ENCODE data around the gene PRIMA1.

Gene PRIMA1

DNA sequence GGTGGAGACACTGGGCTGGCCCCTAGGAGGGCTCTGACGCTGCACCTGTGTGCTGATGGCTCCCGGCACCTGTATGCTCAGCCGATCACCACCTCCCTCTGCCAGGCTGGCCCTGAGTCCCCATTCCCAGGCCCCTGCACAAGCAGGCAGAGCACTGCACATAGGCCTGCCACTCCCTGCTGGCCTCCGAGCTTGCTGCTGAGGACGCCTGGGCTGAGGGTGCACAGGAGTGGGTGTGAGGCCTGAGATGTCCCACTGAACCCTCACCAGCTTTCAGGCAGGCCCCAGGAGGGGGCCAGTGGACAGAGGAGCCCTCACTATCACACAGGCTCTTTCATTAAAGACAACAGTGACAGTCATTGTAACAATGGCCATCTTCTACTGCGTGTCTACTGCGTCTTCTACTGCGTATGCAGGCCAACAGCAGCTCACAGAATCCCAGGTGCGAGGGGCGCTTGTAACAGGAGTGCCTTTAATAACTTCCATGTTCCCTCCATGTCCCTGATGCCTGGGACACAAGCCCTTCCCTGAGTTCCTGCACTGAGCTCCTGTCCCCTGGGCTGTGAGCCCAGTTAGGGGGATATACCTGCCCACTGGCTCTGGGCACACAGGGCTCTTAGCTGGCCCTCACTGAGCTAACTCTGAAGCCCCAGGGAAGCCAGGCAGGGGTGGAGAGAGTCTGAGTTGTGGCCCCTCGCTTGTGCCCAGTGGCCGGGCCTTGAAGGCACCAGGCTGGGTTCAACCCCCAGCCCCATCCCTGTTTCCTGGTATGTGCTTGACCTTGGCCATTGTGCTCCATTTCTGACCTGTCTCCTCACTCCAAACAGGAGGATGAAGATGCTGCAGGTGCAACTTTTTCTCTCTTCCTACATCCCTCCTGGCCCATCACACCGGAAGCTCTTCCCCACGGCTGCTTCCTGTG, 71.3 kb downstream of the PRIMA1 start:
- H3K27me3 ChIP-seq (ENCODE audit: insufficient read depth, low read length), result no peaks in the 10 kb centered on the region
- no peaks in the 10 kb centered on the region for H3K9me3 ChIP-seq (ENCODE audit: insufficient read depth, low read depth, low read length)
- no peak overlapping the region for H3K4me3 ChIP-seq (ENCODE audit: low read length)
- 95% methylated on average over 14 of the region's 14 CpGs for WGBS
- H3K36me3 ChIP-seq (ENCODE audit: insufficient read depth, low read length), result no peaks in the 10 kb centered on the region
- H3K9ac ChIP-seq (ENCODE audit: low read depth, low read length), result no peak overlapping the region
- H3K27ac ChIP-seq (ENCODE audit: low read depth, low read length), result no peak overlapping the region
- peaks cover 14% of the 10 kb centered on the region for H3K4me1 ChIP-seq (ENCODE audit: insufficient read depth, low read length)

DNA sequence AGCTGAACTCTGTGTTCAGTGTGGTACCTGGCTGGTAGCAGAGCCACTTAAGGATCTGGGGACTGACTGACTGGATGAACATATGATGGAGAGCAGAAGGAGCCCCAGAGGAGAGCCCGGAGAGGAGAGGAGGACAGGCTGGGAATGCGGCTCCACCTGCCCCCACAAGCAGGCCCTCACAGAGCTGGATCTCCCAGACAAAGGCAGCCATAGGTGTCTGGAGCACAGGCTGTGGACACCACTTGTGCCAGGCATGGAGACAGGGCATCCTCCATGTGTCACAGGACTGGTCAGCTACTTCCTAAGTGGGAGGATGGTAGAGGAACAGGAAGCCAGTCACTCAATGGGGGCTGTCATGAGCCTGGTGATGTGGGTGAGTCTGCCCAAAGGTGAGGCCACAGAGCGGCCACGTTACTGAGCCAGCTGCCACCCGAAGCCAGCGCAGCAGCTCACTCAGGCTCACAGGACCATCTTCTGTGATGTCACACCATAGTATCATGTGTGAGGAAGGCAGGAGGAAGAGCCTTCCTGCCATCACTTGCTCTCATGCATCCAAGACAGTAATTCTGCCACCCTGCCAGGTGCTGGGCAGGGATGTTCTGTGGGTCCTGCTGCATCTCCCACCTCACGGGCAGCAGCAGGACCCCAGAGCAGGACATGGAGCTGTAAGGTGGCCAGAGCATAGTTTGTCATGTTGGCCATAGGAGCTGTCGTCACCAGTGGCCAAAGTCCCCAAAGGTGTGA, 72.1 kb downstream of the PRIMA1 start:
- no peak overlapping the region for H3K4me3 ChIP-seq (ENCODE audit: low read length)
- H3K9me3 ChIP-seq (ENCODE audit: insufficient read depth, low read depth, low read length), result no peaks in the 10 kb centered on the region
- H3K4me1 ChIP-seq (ENCODE audit: insufficient read depth, low read length), result peaks cover 14% of the 10 kb centered on the region
- H3K9ac ChIP-seq (ENCODE audit: low read depth, low read length), result no peak overlapping the region
- no peaks in the 10 kb centered on the region for H3K36me3 ChIP-seq (ENCODE audit: insufficient read depth, low read length)
- H3K27me3 ChIP-seq (ENCODE audit: insufficient read depth, low read length), result no peaks in the 10 kb centered on the region
- H3K27ac ChIP-seq (ENCODE audit: low read depth, low read length), result no peak overlapping the region
- 93% methylated on average over 8 of the region's 8 CpGs for WGBS

GRCh38 chr14:93715279-93715927, 72.9 kb downstream of the PRIMA1 start:
- peaks cover 14% of the 10 kb centered on the region for H3K4me1 ChIP-seq (ENCODE audit: insufficient read depth, low read length)
- no peak overlapping the region for H3K4me3 ChIP-seq (ENCODE audit: low read length)
- WGBS, result 91% methylated on average over 13 of the region's 13 CpGs
- no peaks in the 10 kb centered on the region for H3K9me3 ChIP-seq (ENCODE audit: insufficient read depth, low read depth, low read length)
- H3K27me3 ChIP-seq (ENCODE audit: insufficient read depth, low read length), result no peaks in the 10 kb centered on the region
- H3K27ac ChIP-seq (ENCODE audit: low read depth, low read length), result no peak overlapping the region
- H3K9ac ChIP-seq (ENCODE audit: low read depth, low read length), result no peak overlapping the region
- H3K36me3 ChIP-seq (ENCODE audit: insufficient read depth, low read length), result no peaks in the 10 kb centered on the region

DNA sequence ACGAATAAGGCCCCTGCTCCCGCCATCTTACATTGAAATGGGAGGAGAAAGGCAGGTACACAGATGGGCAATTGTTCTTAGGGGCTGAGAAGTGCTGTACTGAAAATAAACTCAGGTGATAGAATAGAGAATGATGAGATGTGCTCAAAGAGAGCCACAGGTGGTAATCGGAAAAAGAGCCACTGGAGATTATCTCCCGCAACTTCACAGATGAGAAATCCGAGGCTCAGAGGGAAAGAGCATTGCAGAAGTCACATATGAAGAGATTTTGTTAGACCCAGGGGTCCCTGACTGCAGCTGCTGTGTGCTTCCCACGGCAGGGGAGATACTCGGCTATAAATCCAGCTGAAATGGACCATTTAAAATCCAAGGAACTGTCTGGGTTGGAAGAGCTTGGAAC, 73.7 kb downstream of the PRIMA1 start:
- H3K4me1 ChIP-seq (ENCODE audit: insufficient read depth, low read length), result peaks cover 14% of the 10 kb centered on the region
- 92% methylated on average over 7 of the region's 7 CpGs for WGBS

DNA sequence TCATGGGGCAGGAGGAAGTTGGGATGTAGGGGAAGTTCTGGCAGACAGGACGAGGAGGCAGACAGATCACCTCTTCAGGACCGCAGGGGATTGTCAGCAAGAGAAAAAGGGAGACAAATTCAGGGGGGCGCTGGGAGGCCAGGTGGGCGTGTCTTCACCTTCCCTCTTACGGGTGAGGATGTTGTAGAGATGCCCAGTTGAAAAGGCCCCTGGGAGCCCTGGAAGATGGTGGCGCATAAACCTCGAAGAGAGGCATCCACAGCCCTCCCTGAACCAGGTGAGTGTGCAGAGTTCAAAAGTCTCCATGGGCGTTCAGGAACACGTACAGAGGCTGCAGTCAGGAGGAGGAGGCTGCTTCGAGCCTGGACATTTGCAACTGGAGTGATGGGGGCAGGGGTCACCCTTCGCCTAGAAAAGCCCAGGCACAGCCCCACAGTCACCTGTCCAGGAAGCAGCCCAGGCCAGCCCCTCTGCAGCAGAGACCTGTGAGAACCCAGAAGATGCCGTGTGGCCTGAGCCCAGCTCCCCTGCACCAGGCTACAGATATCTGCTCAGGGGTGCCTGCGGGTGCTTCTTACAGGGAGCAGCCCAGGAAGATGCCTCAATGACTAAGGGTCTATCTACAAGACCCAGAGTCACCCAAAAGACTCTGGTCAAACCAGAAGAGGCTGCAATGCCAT, 74.4 kb downstream of the PRIMA1 start:
- Histone ChIP-seq H3K9ac (ENCODE audit: low read depth, low read length) (no peak overlapping the region), H3K27ac (ENCODE audit: low read depth, low read length) (no peak overlapping the region), H3K27me3 (ENCODE audit: insufficient read depth, low read length) (no peaks in the 10 kb centered on the region), H3K36me3 (ENCODE audit: insufficient read depth, low read length) (no peaks in the 10 kb centered on the region), H3K4me3 (ENCODE audit: low read length) (no peak overlapping the region), H3K9me3 (ENCODE audit: insufficient read depth, low read depth, low read length) (no peaks in the 10 kb centered on the region), H3K4me1 (ENCODE audit: insufficient read depth, low read length) (peaks cover 14% of the 10 kb centered on the region)
- 87% methylated on average over 13 of the region's 13 CpGs for WGBS

More for the DNA sequence above, 73.7 kb downstream of the PRIMA1 start:
- no peaks in the 10 kb centered on the region for H3K9me3 ChIP-seq (ENCODE audit: insufficient read depth, low read depth, low read length)
- no peaks in the 10 kb centered on the region for H3K27me3 ChIP-seq (ENCODE audit: insufficient read depth, low read length)
- no peak overlapping the region for H3K9ac ChIP-seq (ENCODE audit: low read depth, low read length)
- no peaks in the 10 kb centered on the region for H3K36me3 ChIP-seq (ENCODE audit: insufficient read depth, low read length)
- no peak overlapping the region for H3K27ac ChIP-seq (ENCODE audit: low read depth, low read length)
- H3K4me3 ChIP-seq (ENCODE audit: low read length), result no peak overlapping the region

DNA sequence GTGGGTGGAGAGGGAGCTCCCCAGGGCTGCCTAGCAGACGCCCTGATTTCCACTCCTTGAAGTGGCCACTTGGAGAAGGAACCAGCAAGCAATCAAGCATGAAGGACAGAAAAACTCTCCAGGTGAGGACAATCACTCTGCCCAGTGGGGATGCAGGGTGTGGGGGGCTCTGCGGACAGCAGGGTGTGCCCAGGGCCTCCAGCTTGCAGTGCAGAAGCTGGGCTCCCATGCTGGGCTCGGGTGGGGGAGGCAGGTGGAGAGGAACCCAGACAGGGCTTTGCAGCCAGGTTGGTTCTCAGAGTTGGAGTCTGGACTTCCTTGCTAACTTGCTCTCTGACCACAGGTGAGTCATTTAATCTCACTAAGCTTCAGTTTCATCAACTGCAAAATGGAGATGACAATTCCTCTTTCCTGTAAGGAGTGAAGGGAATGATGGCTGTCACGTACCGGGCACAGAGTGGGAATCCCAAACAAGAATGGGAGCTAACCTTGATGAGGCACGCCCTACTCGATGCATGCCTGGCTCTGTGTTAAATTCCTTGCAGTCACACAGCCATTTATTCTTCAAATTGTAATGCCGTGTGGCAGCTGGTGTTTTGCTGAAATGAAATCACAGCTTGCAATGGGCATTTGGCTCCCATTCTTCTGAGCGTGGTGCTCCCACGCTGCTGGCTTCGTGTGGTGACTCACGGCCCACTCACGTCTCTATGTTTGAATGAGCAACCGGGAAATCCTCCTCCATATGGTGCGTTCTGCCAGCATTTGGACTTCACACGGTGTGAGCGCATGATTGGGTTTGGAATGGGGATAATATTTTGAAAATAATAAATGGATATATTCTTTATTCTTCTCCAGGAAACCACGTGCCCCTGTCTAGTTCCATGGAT, 75.2 kb downstream of the PRIMA1 start:
- 89% methylated on average over 17 of the region's 18 CpGs for WGBS
- H3K9me3 ChIP-seq (ENCODE audit: insufficient read depth, low read depth, low read length), result no peaks in the 10 kb centered on the region
- H3K4me1 ChIP-seq (ENCODE audit: insufficient read depth, low read length), result peaks cover 14% of the 10 kb centered on the region
- no peak overlapping the region for H3K27ac ChIP-seq (ENCODE audit: low read depth, low read length)
- no peaks in the 10 kb centered on the region for H3K36me3 ChIP-seq (ENCODE audit: insufficient read depth, low read length)
- H3K27me3 ChIP-seq (ENCODE audit: insufficient read depth, low read length), result no peaks in the 10 kb centered on the region
- H3K9ac ChIP-seq (ENCODE audit: low read depth, low read length), result no peak overlapping the region
- no peak overlapping the region for H3K4me3 ChIP-seq (ENCODE audit: low read length)

DNA sequence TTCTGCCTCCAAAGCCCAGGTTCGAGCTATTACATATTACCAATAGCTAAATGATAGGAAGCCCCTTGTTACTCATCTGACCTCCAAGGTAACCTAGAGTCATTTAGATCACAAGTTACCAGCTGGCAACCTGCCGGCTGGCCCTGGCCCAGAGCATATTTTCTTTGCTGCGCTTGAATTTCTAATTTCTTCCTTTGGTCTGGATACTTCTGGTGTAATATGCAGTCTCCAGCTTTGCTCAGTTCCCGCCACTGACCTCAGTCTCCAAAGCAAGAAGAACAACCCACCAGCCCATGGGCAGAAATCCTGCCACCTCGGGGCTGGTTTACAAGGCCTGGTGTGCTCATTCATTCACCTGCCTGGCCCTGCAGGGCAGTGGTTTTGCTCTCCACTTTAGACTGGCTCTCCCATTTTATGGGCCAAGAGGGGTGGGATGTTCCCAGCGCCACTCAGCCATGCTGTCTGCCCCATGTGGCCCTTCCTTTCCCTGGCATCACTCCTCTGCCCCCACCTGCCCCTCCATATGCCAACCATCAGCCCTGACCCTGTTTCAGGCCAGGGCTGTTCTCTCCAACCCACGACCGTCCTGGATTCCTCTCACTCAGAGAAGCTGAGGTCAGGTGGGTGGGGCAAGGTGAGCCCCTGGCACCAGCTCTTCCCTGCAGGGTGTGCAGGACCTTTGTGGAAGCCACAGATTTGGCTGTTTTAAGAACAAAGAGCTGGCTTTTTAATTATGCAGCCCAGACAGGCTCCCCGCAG, 76.0 kb downstream of the PRIMA1 start:
- H3K36me3 ChIP-seq (ENCODE audit: insufficient read depth, low read length), result no peaks in the 10 kb centered on the region
- H3K9ac ChIP-seq (ENCODE audit: low read depth, low read length), result no peak overlapping the region
- no peaks in the 10 kb centered on the region for H3K9me3 ChIP-seq (ENCODE audit: insufficient read depth, low read depth, low read length)
- peaks cover 14% of the 10 kb centered on the region for H3K4me1 ChIP-seq (ENCODE audit: insufficient read depth, low read length)
- no peak overlapping the region for H3K4me3 ChIP-seq (ENCODE audit: low read length)
- WGBS, result 80% methylated on average over 9 of the region's 9 CpGs
- H3K27ac ChIP-seq (ENCODE audit: low read depth, low read length), result no peak overlapping the region
- H3K27me3 ChIP-seq (ENCODE audit: insufficient read depth, low read length), result no peaks in the 10 kb centered on the region

- Histone ChIP-seq H3K27me3 (ENCODE audit: insufficient read depth, low read length) (no peaks in the 10 kb centered on the region), H3K9me3 (ENCODE audit: insufficient read depth, low read depth, low read length) (no peaks in the 10 kb centered on the region), H3K9ac (ENCODE audit: low read depth, low read length) (no peak overlapping the region), H3K36me3 (ENCODE audit: insufficient read depth, low read length) (no peaks in the 10 kb centered on the region), H3K4me1 (ENCODE audit: insufficient read depth, low read length) (peaks cover 14% of the 10 kb centered on the region), H3K4me3 (ENCODE audit: low read length) (no peak overlapping the region), H3K27ac (ENCODE audit: low read depth, low read length) (no peak overlapping the region)
- 93% methylated on average over 4 of the region's 4 CpGs for WGBS
Observed at GRCh38 chr14:93709249-93709648, 79.0 kb downstream of the PRIMA1 start.

DNA sequence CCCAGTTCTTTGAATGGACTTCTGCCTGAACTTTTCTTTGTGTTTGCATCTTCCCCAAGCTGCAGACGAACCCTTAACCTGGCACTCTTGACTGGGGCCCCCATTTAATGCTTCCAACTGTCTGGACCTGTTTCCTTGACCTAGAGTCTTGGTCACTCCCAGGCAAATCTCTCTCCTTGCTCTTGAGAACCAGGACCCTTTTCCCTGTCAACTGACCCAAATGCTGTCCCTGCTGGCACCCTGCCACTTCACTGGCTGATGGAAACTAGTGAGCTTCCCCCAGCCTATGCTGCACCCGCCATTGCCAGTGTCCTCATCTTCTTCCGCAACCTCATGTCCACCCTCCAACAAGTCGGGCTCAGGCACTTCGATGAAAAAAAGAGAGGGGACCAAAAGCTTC, 79.5 kb downstream of the PRIMA1 start:
- Histone ChIP-seq H3K4me1 (ENCODE audit: insufficient read depth, low read length) (peaks cover 14% of the 10 kb centered on the region), H3K9ac (ENCODE audit: low read depth, low read length) (no peak overlapping the region), H3K4me3 (ENCODE audit: low read length) (no peak overlapping the region), H3K36me3 (ENCODE audit: insufficient read depth, low read length) (no peaks in the 10 kb centered on the region), H3K27me3 (ENCODE audit: insufficient read depth, low read length) (no peaks in the 10 kb centered on the region), H3K9me3 (ENCODE audit: insufficient read depth, low read depth, low read length) (no peaks in the 10 kb centered on the region), H3K27ac (ENCODE audit: low read depth, low read length) (no peak overlapping the region)
- WGBS, result 88% methylated on average over 5 of the region's 5 CpGs

Measured in HUES64 (cell line).